Duodenal mucosa (tissue), 2 donors: ENCODE data around the gene MEA1.
"Not testable (repeated sequence)": the region's sequence is repeated elsewhere in the genome, so short reads cannot be mapped to it uniquely, and the experiment has no call there.

ENCODE experiments used
- H3K27ac ChIP-seq: one replicate; pipeline ENCODE4 v1.7.0; 2013; ENCODE audit warnings: low read depth, low read length
- H3K27me3 ChIP-seq, 2 donors: one replicate each; pipeline ENCODE4 v1.7.0; 2013; ENCODE audit warnings: low read length in 2 of 2, control low read depth in 1 of 2; ENCODE audit not compliant: insufficient read depth in 2 of 2, control insufficient read depth in 1 of 2
- H3K36me3 ChIP-seq, 2 donors: one replicate each; pipeline ENCODE4 v1.7.0; 2013; ENCODE audit warnings: low read length in 2 of 2, control low read depth in 1 of 2; ENCODE audit not compliant: insufficient read depth in 2 of 2, control insufficient read depth in 1 of 2
- H3K4me1 ChIP-seq, 2 donors: one replicate each; pipeline ENCODE4 v1.7.0; 2013; ENCODE audit warnings: low read length in 2 of 2, control low read depth in 1 of 2; ENCODE audit not compliant: insufficient read depth in 2 of 2, control insufficient read depth in 1 of 2
- H3K4me3 ChIP-seq, 2 donors: one replicate each; pipeline ENCODE4 v1.7.0; 2013; ENCODE audit warnings: low read length in 2 of 2, low read depth in 1 of 2
- H3K9ac ChIP-seq, 2 donors: one replicate each; pipeline ENCODE4 v1.7.0; 2013; ENCODE audit warnings: low read length in 2 of 2, low read depth in 1 of 2
- H3K9me3 ChIP-seq, 2 donors: one replicate each; pipeline ENCODE4 v1.7.0; 2013; ENCODE audit warnings: low read length in 2 of 2, control low read depth in 1 of 2; ENCODE audit not compliant: control insufficient read depth in 1 of 2

The MEA1 gene

DNA sequence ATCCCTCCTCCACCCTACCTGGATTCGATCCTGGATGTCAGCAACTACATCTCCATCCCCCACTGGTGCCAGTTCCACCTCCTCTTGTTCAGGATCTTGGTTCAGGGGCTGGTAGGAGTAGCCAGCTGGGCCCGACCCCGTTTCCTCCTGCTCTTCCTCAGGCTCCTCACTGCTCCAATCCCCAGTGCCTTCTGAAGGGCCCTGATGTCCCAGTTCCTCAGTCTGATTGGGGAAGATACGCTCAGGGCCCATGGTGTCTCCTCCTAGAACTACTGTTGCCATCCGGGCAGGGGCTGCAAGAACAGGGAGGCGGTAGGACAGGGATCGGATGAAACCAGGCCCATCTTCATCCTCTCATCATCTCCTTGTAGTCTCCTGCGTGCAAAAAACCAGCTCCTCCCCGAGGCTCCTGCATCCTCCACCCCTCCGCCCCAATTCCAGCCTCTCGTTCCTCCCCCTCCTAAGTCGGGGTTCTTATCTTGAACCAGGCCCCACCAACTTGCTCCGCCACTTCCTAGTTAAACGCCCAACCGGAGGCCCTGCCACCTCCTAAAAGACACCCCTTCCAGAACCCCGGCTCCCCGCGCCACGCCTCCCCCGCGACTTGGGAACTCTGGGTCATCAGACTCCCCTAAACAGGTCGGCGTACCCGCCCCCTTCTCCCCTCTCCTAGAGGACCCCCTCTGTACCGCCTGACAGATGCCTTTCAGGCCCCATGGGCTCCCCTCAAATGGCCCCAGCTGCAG lies 476 bp downstream of the MEA1 start:
- peak overlapping the region; percentile 80 to 87 for H3K4me3 ChIP-seq
- peak overlapping the region; percentile 73 to 76 for H3K9ac ChIP-seq
- peaks cover 37 to 54% of the 10 kb centered on the region in 2 donors for H3K36me3 ChIP-seq
- H3K27ac ChIP-seq, result no peak overlapping the region
- H3K27me3 ChIP-seq, result no peaks in the 10 kb centered on the region
- H3K9me3 ChIP-seq, result no peaks in the 10 kb centered on the region
- H3K4me1 ChIP-seq, result peaks cover 27 to 34% of the 10 kb centered on the region in 2 donors

DNA sequence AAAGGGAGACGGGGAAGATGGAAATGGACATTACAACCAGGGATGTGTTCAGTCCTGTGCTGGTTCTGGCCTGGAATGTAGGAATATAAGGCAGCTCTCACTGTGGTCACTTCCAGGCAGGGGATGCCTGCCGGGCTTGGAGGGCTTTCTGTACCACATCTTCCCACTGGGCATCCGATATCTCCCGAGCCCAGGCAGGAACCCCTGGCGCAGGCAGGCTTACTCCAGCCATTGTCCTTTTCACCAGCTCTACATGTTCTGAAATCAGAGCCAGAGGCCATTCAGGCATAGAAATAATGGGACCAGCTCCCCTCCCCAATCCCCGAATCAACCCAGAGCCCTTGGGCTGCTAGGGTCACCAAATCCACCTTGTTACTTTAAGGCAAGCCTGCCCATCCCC lies 1.4 kb downstream of the MEA1 start:
- Histone ChIP-seq H3K27ac (no peak overlapping the region), H3K4me1 (peaks cover 27 to 34% of the 10 kb centered on the region in 2 donors), H3K9ac (peak overlapping the region; percentile 73 to 76), H3K36me3 (peaks cover 33 to 54% of the 10 kb centered on the region in 2 donors), H3K4me3 (peak overlapping the region in 1 of 2 donors; percentile 80), H3K27me3 (no peaks in the 10 kb centered on the region), H3K9me3 (no peaks in the 10 kb centered on the region)

GRCh38 chr6:43011207-43011606 lies 2.5 kb downstream of the MEA1 start:
- Histone ChIP-seq H3K36me3 (peaks cover 38 to 59% of the 10 kb centered on the region in 2 donors), H3K4me3 (no peak overlapping the region), H3K9ac (no peak overlapping the region), H3K27me3 (no peaks in the 10 kb centered on the region), H3K4me1 (peaks cover 22 to 28% of the 10 kb centered on the region in 2 donors), H3K27ac (no peak overlapping the region), H3K9me3 (no peaks in the 10 kb centered on the region)

- H3K4me1 ChIP-seq, result peaks cover 11 to 14% of the 10 kb centered on the region in 2 donors
- no peak overlapping the region for H3K27ac ChIP-seq
- H3K27me3 ChIP-seq, result no peaks in the 10 kb centered on the region
- peaks cover 42 to 65% of the 10 kb centered on the region in 2 donors for H3K36me3 ChIP-seq
- no peak overlapping the region for H3K4me3 ChIP-seq
- no peak overlapping the region for H3K9ac ChIP-seq
- no peaks in the 10 kb centered on the region for H3K9me3 ChIP-seq
These were observed 4.6 kb downstream of the MEA1 start for GRCh38 chr6:43009124-43009523.

- H3K9ac ChIP-seq, result no peak overlapping the region
- H3K9me3 ChIP-seq, result no peaks in the 10 kb centered on the region
- H3K27ac ChIP-seq, result no peak overlapping the region
- peaks cover 0 to under 1% of the 10 kb centered on the region in 2 donors for H3K4me1 ChIP-seq
- H3K36me3 ChIP-seq, result peaks cover 42 to 62% of the 10 kb centered on the region in 2 donors
- H3K4me3 ChIP-seq, result no peak overlapping the region
- H3K27me3 ChIP-seq, result no peaks in the 10 kb centered on the region
These were observed 6.6 kb downstream of the MEA1 start for GRCh38 chr6:43007126-43007525.

GRCh38 chr6:43006251-43006650 lies 7.5 kb downstream of the MEA1 start:
- Histone ChIP-seq H3K36me3 (peaks cover 38 to 53% of the 10 kb centered on the region in 2 donors), H3K27me3 (no peaks in the 10 kb centered on the region), H3K4me1 (no peaks in the 10 kb centered on the region), H3K27ac (no peak overlapping the region), H3K4me3 (no peak overlapping the region), H3K9ac (no peak overlapping the region), H3K9me3 (no peaks in the 10 kb centered on the region)

DNA sequence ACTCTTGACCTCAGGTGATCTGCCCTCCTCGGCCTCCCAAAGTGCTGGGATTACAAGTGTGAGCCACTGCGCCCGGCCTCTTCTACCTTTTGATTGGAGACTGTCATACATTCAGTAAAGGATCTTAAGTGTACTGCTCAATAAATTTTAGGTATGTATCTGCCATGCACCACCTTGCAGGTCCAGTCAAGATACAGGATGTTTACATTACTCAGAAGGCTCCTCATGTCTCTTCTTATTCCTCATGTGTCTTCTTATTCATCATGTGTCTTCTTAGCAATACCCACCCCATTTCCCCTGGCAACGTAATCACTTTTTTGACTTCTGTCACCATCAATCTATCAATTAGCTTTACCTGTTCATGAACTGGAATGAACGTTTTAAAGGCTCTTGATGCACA lies 7.9 kb downstream of the MEA1 start:
- H3K9me3 ChIP-seq, result no peaks in the 10 kb centered on the region
- H3K4me3 ChIP-seq, result no peak overlapping the region
- H3K4me1 ChIP-seq, result no peaks in the 10 kb centered on the region
- H3K36me3 ChIP-seq, result peaks cover 38 to 49% of the 10 kb centered on the region in 2 donors
- no peak overlapping the region for H3K27ac ChIP-seq
- H3K27me3 ChIP-seq, result no peaks in the 10 kb centered on the region
- H3K9ac ChIP-seq, result no peak overlapping the region

- Histone ChIP-seq H3K36me3 (peaks cover 11 to 13% of the 10 kb centered on the region in 2 donors), H3K4me3 (no peak overlapping the region), H3K4me1 (no peaks in the 10 kb centered on the region), H3K9me3 (no peaks in the 10 kb centered on the region), H3K27ac (no peak overlapping the region), H3K9ac (no peak overlapping the region), H3K27me3 (no peaks in the 10 kb centered on the region)
These were observed 11.9 kb downstream of the MEA1 start for GRCh38 chr6:43001843-43002242.

DNA sequence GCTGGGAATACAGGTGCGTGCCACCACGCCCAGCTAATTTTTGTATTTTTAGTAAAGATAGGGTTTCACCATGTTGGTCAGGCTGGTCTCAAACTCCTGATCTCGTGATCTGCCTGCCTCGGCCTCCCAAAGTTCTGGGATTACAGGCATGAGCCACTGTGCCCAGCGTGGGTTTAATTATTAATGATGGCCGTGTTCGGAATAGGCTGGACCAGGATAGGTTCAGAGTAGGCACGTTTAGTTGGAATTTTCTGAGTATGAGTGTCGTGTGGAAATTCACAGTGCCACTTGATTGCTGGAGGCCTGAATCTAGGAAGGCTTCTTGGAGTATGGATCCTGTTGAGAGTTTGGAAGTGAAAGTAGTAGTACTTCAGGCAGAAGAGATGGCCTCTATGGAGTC lies 15.5 kb downstream of the MEA1 start:
- H3K9me3 ChIP-seq, H3K27ac ChIP-seq, H3K9ac ChIP-seq, H3K36me3 ChIP-seq, H3K4me3 ChIP-seq, H3K27me3 ChIP-seq, H3K4me1 ChIP-seq: not testable (repeated sequence)

GRCh38 chr6:42996513-42996912 lies 17.2 kb downstream of the MEA1 start:
- H3K4me3 ChIP-seq, result no peak overlapping the region
- no peak overlapping the region for H3K27ac ChIP-seq
- peaks cover 2 to 5% of the 10 kb centered on the region in 2 donors for H3K4me1 ChIP-seq
- peaks cover 0 to 8% of the 10 kb centered on the region in 2 donors for H3K36me3 ChIP-seq
- no peaks in the 10 kb centered on the region for H3K27me3 ChIP-seq
- H3K9me3 ChIP-seq, result no peaks in the 10 kb centered on the region
- H3K9ac ChIP-seq, result no peak overlapping the region
